NCI-H2107 treated with DMSO at 0.1 percent for 48 hours (cell line): ENCODE results near the gene CUX1.

Experiments used
- DNase-seq: peaks from one replicate; lab custom pipeline; 2025; ENCODE audit not compliant: unreplicated experiment; lab: John Stamatoyannopoulos, UW

Gene CUX1

GRCh38 chr7:102094316-102094650 is 276.9 kb downstream of the CUX1 start:
- DNase-seq, result no peak

DNA sequence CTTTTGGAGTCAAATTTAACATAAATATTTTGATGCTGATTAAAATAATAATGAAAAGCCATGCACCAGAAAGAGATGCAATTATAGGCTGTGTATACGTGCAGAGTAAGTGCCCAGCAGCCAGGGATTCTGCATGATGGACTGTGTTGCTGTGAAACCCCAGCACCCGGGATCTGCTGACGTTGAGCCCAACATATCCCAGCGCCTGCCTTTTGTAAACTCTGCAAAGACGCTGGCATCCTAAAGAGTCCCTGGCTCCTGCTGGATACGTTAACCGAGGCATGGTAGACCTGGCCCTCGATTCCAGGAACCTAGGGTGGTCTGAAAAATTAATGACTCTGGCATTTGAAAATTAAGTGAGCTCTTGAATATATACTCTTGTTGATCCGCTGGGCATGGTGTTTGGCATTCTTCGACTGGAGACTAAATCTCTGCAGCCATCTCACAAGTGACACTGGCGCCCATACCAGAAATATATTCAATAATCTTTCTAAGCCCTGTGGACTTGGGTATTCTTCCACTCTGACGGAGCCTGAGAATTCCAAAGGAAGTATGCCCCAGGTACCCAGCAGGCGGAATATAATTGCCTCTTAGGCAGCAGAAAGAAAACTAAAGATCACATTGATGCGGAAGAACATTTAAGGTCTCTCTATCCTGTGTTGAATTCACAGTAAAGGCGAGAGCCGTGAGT is 278.0 kb downstream of the CUX1 start:
- DNase-seq, result no peak

DNA sequence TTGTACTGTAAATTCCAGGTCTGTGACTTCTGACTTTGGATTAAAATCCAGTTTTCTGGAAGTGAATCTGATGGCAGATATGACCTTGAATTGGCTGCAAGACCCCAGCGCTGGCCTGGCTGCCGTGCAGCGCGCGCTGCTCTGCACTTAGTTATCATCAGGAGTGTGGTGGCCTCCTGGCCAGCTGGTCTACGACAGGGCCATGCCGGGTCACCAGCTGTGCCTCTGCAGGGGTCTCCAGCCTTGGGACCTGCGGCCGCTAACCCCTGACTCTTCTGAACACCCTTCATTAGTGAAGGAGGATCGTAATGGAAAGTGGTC is 278.5 kb downstream of the CUX1 start:
- no peak for DNase-seq

DNA sequence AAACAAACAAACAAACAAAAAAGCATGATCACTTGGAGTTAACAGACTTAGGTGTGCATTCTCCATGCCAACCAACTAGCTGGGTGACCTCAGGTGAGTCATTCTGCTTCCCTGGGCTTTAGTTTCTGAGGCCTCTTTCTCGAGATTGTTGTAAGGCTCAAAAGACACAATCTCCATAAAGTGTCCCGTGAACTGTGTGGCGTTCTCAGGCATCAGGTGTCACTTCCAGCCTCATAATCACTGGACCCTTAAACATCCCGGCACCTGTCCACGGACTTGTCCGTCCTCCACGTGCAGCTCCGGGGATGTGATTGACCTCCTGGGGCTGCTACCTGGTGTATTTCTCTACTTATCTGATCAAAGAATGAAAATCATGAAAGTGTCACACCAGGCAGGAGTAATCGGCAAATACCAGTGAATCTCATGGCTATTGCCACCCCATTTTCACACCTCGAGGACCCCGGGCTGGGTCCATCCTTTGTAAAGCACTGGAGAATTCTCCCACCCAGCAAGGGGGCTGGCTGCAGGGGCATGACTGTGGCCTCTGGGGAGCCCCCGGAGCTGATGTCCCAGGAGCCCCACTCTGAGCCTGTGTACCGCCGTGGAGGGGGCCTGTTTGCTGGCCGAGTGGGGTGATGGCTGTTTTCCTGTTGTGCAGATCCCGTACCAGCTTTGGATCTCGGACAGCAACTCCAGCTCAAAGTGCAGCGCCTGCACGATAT is 279.4 kb downstream of the CUX1 start:
- DNase-seq, result no peak

DNA sequence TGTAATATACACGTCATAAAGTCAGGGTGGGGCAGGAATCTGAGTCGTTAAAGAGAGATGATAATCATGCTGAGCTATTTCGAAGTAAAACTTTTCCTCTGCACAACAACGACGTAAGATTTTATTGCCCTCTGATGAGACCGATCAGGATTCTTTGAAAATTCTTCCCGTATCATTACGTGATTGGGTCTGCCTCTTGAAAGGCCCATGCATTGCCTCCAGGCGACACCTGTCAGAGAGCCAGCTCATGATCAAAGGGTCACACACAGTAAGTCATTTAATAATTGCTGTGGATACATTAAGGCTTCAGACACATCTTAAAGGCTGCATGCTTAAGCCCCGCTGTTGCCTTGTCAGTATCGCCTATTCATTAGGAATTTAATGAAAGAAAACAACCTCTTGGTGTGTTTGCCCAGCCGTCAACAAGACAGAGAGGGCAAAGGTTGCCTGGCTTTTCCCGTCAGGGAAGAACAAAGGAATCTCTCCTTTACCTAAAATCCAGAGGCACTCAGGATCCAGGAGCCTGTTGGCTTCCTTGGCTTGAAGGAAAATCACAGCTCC is 280.3 kb downstream of the CUX1 start:
- no peak for DNase-seq

DNA sequence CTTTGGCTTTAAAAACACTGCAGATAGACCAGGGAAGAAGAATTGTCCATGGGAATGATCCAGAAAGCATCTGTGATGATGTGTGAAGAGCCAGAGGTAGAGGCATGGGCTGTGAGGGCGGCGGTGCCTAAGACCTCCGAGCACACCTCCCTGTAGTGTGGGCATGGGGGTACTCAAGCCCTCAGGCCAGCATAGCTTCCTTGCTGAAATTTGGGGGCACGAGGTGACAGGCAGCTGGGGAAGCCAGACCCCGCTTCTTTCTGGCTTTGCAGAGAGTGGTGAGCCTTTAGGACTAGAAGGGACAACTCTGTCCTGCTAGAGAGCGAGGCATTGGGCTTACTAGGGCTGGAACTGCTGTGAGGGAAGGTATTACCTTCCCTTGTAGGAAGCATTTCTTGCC is 281.6 kb downstream of the CUX1 start:
- no peak for DNase-seq

GRCh38 chr7:102099474-102099873 is 282.0 kb downstream of the CUX1 start:
- no peak for DNase-seq

GRCh38 chr7:102101111-102101551 is 283.7 kb downstream of the CUX1 start:
- DNase-seq, result no peak

GRCh38 chr7:102101926-102102325 is 284.5 kb downstream of the CUX1 start:
- no peak for DNase-seq

- DNase-seq, result no peak
Observed at GRCh38 chr7:102103027-102103372, 285.6 kb downstream of the CUX1 start.

- no peak for DNase-seq
Observed at GRCh38 chr7:102104245-102104644, 286.8 kb downstream of the CUX1 start.

- no peak for DNase-seq
Observed at GRCh38 chr7:102106625-102107024, 289.2 kb downstream of the CUX1 start.

DNA sequence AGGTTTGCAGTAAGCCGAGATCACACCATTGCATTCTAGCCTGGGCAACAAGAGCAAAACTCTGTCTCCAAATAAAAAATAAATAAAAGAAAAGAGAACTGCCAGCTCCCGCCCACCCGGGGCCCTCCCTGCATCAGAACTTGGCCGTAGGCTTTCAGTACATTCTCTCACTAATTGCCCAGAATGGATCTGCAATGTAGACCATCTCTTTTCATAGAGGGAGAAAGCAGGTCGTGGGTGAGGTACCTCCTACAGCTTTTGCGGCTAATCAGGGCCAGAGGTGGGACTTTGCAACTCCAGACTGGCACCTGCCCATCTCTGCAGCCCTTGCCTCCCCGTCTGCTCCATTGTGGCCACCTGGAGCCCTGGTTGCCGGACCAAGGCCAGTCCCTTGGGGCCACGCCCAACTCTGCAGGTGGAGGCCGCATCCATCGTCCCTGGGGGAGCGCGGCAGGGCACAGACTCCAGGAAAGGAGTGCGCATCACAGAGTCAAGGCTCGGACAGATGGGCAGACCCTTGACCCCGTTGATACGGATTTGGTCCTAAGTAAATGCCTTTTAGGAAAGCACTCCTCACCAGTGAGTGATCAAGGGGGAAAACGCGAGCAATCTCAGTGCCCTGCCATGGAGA is 290.2 kb downstream of the CUX1 start:
- DNase-seq, result no peak

- no peak for DNase-seq
Observed at GRCh38 chr7:102111061-102112041, 293.9 kb downstream of the CUX1 start.

DNA sequence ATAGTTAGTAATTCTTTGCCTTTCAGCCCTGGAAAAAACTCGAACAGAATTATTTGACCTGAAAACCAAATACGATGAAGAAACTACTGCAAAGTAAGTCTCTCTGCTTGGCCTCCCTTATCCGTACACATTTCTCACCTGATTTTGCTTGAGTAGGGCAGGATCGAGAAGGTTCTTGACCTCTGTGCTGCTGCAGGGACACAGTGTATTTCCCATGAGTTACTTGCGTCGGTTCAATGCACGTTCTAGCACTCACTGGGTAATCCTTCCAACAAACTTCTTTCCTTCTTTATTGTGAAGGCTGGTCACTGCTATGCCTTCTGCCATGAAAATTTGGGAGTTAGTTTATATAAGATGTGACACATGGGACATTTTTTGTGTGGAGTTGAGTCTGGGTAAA is 297.8 kb downstream of the CUX1 start:
- no peak for DNase-seq

DNA sequence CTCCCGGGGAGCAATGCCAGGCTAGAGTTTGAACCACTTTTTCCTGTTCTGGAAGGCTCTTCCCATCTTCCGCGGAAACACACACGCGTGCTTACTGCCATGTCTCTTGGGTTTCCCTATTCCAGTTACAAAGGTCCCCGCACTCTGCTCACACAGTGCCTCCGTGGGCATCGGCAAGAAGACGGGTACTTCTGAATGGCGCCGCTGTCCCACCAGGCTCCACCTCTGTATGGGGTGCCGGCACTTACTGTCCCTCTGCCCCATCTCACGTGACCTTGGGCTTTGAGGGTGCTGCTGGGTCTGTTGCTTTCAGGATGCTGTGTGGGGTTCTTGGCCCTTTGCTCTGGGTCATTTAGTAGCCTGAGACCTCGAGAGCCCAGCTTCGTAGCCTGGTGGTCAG is 298.5 kb downstream of the CUX1 start:
- DNase-seq, result no peak

DNA sequence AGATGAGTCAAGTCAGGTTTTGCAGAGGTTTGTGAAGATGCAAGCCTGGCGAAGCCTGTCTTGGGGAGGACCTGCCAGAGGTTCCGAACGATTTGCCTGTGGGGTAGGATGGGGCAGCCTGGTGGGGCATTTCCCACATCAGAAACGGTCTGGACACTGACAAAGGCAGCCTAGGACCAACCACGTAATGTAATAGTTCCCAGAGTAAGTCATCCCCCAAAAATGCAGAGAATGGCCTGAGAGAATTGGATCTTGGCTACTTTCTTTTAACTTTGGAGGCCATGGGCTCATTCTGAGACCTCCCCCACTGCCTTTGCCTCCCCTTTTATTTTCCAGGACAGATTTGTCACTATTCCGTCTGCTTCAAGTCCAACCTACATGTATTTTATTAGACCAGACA is 300.3 kb downstream of the CUX1 start:
- DNase-seq, result no peak

DNA sequence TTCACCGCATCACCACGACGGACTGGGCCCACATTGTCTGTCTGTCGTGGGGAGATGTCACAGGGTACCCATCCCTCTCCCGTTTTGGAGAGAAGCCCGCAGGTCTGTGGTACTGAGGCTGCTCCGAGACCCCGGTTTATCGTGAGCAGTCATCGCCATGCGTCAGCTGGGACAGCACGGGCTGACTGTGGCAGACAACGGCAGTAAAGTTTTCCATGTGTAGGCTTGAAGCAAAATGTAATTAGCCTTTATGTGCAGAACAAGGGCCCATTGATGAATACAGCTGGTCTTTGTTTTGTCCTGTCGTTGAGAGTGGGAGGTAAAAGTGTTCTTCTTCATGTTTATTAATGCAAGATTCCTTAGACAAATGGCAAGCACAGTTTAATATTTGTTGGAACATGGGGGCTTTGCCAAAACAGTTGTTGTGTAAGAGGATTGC is 301.8 kb downstream of the CUX1 start:
- no peak for DNase-seq

DNA sequence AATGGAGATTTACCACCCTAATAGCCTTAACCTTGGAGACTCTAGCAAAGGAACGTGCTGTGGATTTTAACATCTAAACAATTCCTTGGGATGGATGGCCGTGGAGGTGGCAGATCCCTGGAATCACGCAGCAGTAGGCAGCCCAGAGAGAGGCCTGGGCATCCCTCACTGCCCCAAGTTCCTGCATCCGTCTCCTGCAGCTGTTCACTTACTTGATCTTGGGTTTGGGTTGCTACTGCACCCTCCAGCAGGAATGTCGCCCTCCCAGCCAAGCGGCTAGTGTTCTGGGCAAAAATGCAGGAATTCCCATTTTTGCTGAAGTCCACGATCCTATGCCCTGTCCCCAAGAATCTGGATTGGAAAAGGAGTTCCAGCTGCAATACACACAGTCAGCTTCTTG is 302.5 kb downstream of the CUX1 start:
- no peak for DNase-seq

DNA sequence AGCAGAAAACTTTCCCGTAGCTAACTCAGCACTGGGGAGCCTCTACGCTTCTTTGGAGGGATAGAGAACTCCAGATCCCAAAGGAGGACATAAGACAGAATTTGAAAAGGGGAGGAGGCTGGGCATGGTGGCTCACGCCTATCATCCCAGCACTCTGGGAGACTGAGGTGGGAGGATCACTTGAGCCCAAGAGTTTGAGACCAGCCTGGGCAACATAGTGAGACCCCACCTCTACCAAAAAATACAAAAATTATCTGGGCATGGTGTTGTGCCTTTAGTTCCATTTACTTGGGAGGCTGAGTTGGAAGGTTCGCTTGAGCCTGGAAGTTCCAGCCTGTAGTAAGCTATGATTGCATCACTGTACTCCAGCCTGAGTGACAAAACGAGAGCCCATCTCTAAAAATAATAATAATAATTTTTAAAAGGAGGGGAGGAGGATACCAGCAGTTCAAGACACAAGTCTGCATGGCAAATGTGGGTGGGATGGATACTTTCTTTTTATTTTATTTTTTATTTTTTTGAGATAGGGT is 303.3 kb downstream of the CUX1 start:
- no peak for DNase-seq

- DNase-seq, result no peak
Observed at GRCh38 chr7:102122026-102122425, 304.6 kb downstream of the CUX1 start.
